ENCODE results near the gene RRP8. TPM values are rescaled to one million over a fixed set of nuclear protein-coding genes. Genes with fewer than 3 reads are reported as not detected.

The RRP8 gene
- total RNA-seq, 1 experiment from 2014 or later = 16.0 TPM

GRCh38 chr11:6615046-6615445, 11.6 kb upstream of the RRP8 start:
- no peak overlapping the region for H3K4me3 Mint-ChIP-seq
- WGBS (ENCODE audit: extremely low coverage, insufficient read length, low lambda C conversion rate) = no CpG with 5 or more reads among the region's 5 CpGs
- no peaks in the 10 kb centered on the region for H3K4me1 ChIP-seq (ENCODE audit: insufficient read depth, low read length)

More at GRCh38 chr11:6615046-6615445, 11.6 kb upstream of the RRP8 start:
- Mint-ChIP-seq H3K27me3 (ENCODE audit: low read depth) (no peaks in the 10 kb centered on the region; the same call in 1 of the 2 replicates), H3K4me1 (peaks cover 9% of the 10 kb centered on the region in 2 experiments), H3K36me3 (ENCODE audit: insufficient read depth in 1 of 3, low read depth in 3 of 3) (peaks cover 15 to 33% (median 26%) of the 10 kb centered on the region in 3 experiments; a peak in 6 of 7 replicates), H3K27ac (no peak overlapping the region), H3K9me3 (no peaks in the 10 kb centered on the region)
- Histone ChIP-seq H3T11ph (ENCODE audit: low read length) (no peak overlapping the region), H3K4ac (ENCODE audit: low read depth, low read length) (no peak overlapping the region), H3K79me2 (ENCODE audit: insufficient read depth, low read length) (no peaks in the 10 kb centered on the region), H3K4me2 (ENCODE audit: insufficient read depth, insufficient read length, low read length) (no peak overlapping the region), H3K27me3 (ENCODE audit: insufficient read depth, low read length) (no peaks in the 10 kb centered on the region), H2BK120ac (ENCODE audit: low read depth, low read length, poor library complexity, severe bottlenecking) (no peak overlapping the region), H4K91ac (ENCODE audit: insufficient read length, low read depth, low read length) (no peak overlapping the region), H3K14ac (ENCODE audit: insufficient read depth, low read length) (no peak overlapping the region), H4K8ac (replicated peaks; ENCODE audit: insufficient read length, low read depth, low read length) (no peak overlapping the region), H2BK12ac (ENCODE audit: insufficient read length, low read depth, low read length) (no peak overlapping the region), H3K23me2 (ENCODE audit: insufficient read length, low read depth, low read length, poor library complexity, severe bottlenecking) (peaks cover 20% of the 10 kb centered on the region), H2BK15ac (ENCODE audit: low read depth, low read length) (no peak overlapping the region), H3K56ac (ENCODE audit: insufficient read length, low read depth, low read length) (no peak overlapping the region), H3K18ac (ENCODE audit: insufficient read length, low read depth, low read length) (no peak overlapping the region), H2AFZ (ENCODE audit: low read length) (no peak overlapping the region), H2AK5ac (ENCODE audit: insufficient read length, low read length) (no peak overlapping the region), H3K9ac (ENCODE audit: extremely low read depth, insufficient read length, low read length) (no peak overlapping the region), H2BK20ac (ENCODE audit: low read depth, low read length, poor library complexity, severe bottlenecking) (no peak overlapping the region), H2BK5ac (ENCODE audit: insufficient read length, low read length) (no peak overlapping the region), H3K79me1 (ENCODE audit: insufficient read depth, low read depth, low read length, poor library complexity, severe bottlenecking) (no peaks in the 10 kb centered on the region), H3K9me3 (ENCODE audit: control insufficient read depth, low read depth, low read length) (no peaks in the 10 kb centered on the region), H4K5ac (ENCODE audit: insufficient read length, low read depth, low read length) (no peak overlapping the region), H4K20me1 (ENCODE audit: control insufficient read depth, insufficient read depth, insufficient read length) (no peaks in the 10 kb centered on the region), H3K27ac (ENCODE audit: insufficient read length, low read depth, low read length) (no peak overlapping the region), H3K23ac (ENCODE audit: insufficient read length, low read depth, low read length) (no peak overlapping the region)
- TF ChIP-seq, protein P1, sequence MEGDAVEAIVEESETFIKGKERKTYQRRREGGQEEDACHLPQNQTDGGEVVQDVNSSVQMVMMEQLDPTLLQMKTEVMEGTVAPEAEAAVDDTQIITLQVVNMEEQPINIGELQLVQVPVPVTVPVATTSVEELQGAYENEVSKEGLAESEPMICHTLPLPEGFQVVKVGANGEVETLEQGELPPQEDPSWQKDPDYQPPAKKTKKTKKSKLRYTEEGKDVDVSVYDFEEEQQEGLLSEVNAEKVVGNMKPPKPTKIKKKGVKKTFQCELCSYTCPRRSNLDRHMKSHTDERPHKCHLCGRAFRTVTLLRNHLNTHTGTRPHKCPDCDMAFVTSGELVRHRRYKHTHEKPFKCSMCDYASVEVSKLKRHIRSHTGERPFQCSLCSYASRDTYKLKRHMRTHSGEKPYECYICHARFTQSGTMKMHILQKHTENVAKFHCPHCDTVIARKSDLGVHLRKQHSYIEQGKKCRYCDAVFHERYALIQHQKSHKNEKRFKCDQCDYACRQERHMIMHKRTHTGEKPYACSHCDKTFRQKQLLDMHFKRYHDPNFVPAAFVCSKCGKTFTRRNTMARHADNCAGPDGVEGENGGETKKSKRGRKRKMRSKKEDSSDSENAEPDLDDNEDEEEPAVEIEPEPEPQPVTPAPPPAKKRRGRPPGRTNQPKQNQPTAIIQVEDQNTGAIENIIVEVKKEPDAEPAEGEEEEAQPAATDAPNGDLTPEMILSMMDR (conservative IDR thresholded peaks at IDR 0.05) = no peak
- no peak for DNase-seq
